ENCODE measurements around the gene ANKRD26.

DNA sequence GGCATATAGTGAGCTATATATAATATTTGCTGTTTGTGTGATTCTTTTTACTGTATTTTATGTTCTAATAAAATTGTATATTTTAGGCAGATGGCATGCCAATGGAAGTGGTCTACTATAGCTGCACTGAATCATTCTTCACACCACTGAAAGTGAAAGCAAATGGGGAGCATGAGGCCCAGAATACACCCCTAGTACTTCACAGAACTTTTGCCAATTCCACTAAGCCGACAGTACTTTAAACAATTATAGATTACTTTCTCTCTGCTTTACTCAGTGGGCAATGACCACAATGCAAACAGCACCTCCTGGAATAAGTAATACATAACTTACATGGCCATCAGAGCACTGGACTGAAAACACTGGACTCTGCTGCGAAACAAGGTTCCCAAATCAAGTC, 70.2 kb downstream of the ANKRD26 start:
- TF ChIP-seq, protein P1, sequence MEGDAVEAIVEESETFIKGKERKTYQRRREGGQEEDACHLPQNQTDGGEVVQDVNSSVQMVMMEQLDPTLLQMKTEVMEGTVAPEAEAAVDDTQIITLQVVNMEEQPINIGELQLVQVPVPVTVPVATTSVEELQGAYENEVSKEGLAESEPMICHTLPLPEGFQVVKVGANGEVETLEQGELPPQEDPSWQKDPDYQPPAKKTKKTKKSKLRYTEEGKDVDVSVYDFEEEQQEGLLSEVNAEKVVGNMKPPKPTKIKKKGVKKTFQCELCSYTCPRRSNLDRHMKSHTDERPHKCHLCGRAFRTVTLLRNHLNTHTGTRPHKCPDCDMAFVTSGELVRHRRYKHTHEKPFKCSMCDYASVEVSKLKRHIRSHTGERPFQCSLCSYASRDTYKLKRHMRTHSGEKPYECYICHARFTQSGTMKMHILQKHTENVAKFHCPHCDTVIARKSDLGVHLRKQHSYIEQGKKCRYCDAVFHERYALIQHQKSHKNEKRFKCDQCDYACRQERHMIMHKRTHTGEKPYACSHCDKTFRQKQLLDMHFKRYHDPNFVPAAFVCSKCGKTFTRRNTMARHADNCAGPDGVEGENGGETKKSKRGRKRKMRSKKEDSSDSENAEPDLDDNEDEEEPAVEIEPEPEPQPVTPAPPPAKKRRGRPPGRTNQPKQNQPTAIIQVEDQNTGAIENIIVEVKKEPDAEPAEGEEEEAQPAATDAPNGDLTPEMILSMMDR (IDR thresholded peaks at IDR 0.05), result no peak
- no peak for TF ChIP-seq POLR2A (IDR thresholded peaks at IDR 0.05)
- no peak for TF ChIP-seq POLR2AphosphoS5 (IDR thresholded peaks at IDR 0.05)
